HEK293T (cell line): ENCODE results near the gene EHBP1.

Experiments
- BHLHE40 ChIP-seq: fragments of 450-650 bp; IDR thresholded peaks from 2 replicates; pipeline ENCODE4 v1.6.1; 2016; ENCODE audit warnings: mild to moderate bottlenecking, moderate library complexity, borderline replicate concordance
- ELF4 ChIP-seq: fragments of 450-650 bp; IDR thresholded peaks from 2 replicates; pipeline ENCODE4 v1.6.1; 2017; ENCODE audit warnings: antibody characterized with exemption
- FOXA1 ChIP-seq: fragments of 450-650 bp; IDR thresholded peaks from 2 replicates; pipeline ENCODE4 v1.6.1; 2016; ENCODE audit warnings: mild to moderate bottlenecking
- FOXK2 ChIP-seq: fragments of 450-650 bp; IDR thresholded peaks from 2 replicates; pipeline ENCODE4 v1.6.1; 2016; ENCODE audit warnings: mild to moderate bottlenecking
- FOXM1 ChIP-seq: fragments of 450-650 bp; IDR thresholded peaks from 2 replicates; pipeline ENCODE4 v1.6.1; 2017; ENCODE audit warnings: mild to moderate bottlenecking, borderline replicate concordance
- LEF1 ChIP-seq: fragments of 450-650 bp; IDR thresholded peaks from 2 replicates; pipeline ENCODE4 v1.6.1; 2017; ENCODE audit warnings: mild to moderate bottlenecking, borderline replicate concordance
- NFRKB ChIP-seq: fragments of 450-650 bp; IDR thresholded peaks from 2 replicates; pipeline ENCODE4 v1.6.1; 2016; ENCODE audit warnings: mild to moderate bottlenecking, moderate library complexity
- SP1 ChIP-seq: fragments of 450-650 bp; IDR thresholded peaks from 2 replicates; pipeline ENCODE4 v1.6.1; 2017
- SUZ12 ChIP-seq: fragments of 450-650 bp; IDR thresholded peaks from 2 replicates; pipeline ENCODE4 v1.6.1; 2016; ENCODE audit warnings: mild to moderate bottlenecking
- TARDBP ChIP-seq: fragments of 450-650 bp; IDR thresholded peaks from 2 replicates; pipeline ENCODE4 v1.6.1; 2016
- ZNF384 ChIP-seq: fragments of 450-650 bp; IDR thresholded peaks from 2 replicates; pipeline ENCODE4 v1.6.1; 2016
- TF ChIP-seq, protein P1 (sequence below): fragments of 450-650 bp; IDR thresholded peaks from 2 replicates; pipeline ENCODE4 v1.6.1; 2016

DNA sequence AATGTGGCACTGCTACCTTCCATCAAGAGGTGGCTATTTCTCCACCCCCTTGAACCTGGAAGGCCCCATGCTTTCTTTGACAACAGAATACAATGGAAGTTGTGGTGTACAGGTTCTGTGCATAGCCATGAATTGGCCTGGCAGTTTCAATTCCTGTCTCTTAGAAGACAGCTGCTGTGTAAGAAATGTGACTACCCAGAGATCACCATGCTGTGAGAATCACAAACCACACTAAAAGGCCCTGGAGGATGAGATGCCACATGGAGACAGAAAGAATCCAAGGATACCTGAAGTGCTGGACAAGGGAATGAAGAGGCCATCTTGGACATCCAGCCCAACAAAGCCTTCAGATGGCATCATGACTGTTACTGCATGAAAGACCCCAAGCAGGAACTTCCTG, 47.7 kb upstream of the EHBP1 start:
- TF ChIP-seq NFRKB (no peak), FOXA1 (no peak), ZNF384 (no peak), BHLHE40 (no peak), LEF1 (no peak), FOXK2 (no peak), FOXM1 (no peak), ELF4 (no peak), TARDBP (no peak), SP1 (no peak), SUZ12 (no peak)
- TF ChIP-seq, protein P1, sequence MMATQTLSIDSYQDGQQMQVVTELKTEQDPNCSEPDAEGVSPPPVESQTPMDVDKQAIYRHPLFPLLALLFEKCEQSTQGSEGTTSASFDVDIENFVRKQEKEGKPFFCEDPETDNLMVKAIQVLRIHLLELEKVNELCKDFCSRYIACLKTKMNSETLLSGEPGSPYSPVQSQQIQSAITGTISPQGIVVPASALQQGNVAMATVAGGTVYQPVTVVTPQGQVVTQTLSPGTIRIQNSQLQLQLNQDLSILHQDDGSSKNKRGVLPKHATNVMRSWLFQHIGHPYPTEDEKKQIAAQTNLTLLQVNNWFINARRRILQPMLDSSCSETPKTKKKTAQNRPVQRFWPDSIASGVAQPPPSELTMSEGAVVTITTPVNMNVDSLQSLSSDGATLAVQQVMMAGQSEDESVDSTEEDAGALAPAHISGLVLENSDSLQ, result no peak
